ENCODE results near the gene SUB1.

GRCh38 chr5:32651088-32651487 is 65.7 kb downstream of the SUB1 start:
- TF ChIP-seq CTCF (IDR thresholded peaks at IDR 0.05) (no peak), POLR2AphosphoS5 (IDR thresholded peaks at IDR 0.05) (no peak)

Measured in prostate gland (tissue), 2 donors.